GM18868 (cell line): ENCODE results near the gene CCDC86.

Source experiments
- ATAC-seq: cut with Tn5 transposase; IDR thresholded peaks from one replicate; pipeline ENCODE4 v1.9.1; 2021; ENCODE audit warnings: mild to moderate bottlenecking, moderate library complexity; ENCODE audit not compliant: unreplicated experiment

The CCDC86 gene

DNA sequence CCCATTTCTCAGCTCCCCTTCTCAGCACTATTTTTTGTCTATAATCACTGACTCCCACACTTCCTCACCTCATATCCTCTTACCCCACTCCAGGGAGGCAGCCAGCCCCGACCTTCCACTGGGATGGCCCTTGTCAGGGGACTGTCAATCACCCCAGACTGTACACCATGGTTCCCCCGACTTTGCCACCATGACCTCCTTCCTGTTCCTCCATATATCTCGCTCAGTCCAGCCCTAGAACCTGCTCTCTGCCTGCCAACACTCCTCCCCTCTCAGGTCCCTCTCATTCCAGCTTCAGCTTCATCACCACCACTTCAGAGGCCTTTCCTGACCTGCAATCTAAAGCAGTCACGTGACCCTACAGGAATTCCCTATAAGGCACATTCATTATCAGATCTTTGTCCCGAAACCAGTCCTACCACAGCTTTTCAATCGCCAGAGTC, 48.0 kb downstream of the CCDC86 start:
- ATAC-seq = no peak

DNA sequence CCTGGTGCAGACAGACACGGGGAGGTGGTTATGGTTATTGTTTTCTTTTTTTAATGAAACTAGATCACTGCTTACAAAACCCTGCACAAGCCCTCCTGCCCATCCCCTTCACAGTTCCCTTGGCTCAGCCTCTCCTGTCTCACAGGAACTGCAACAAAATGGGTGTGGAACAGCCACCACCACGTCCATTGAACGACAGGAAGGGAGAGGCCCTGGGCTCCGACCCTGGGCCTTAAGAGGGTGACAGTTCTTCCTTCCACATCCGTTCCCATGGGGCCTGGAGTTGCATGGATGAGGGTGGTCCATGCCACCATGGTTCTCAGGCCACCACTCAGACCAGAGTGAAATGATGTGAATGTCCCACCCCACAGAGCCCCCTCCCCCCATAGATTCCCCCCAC, 48.8 kb downstream of the CCDC86 start:
- ATAC-seq = no peak

DNA sequence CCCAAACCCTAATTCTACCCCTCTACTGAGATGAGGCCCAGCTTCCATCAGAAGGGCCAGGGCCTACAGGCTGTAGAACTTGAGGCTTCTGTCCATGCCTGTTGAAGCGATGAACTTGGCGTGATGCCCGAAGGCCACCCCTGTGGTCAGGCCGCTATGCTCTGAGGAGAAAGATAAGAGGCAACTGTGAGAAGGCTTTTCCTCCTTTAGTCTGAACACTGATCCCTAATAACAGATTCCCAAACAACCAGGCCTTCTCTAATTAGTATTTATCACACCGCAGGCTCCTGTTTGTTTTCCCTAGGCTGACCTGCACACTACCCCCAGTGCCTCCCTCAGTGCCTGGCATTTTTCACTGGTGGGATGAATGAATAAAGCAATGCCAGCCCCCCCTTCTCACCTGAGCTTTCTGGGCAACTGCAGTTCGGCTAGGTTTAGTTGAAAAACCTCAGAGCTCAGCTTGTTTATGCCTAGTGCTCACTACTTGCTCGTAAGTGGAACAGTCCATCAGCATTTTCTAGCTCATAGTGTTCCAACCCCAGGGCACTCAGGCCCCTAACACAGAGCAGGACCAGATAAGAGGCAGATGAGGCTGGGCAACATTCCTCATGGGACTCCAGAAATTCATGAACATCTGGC, 49.3 kb downstream of the CCDC86 start:
- ATAC-seq = no peak

DNA sequence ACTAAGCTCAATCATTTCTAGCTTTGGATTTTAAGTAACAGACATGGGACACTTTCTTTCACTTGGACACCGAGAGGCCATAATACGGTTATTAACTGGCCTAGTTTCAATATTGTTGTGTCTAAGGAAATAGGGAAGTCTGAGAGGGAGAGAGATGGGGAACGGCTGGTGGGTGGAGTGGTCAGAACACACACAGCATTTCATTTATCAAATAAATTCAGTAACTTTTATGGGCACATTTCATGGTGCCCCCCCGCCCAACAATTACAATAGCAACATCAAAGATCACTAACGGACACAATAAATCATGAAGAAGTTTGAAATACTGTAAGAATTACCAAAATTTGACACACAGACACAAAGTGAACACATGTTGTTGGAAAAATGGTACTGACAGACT, 53.8 kb downstream of the CCDC86 start:
- no peak for ATAC-seq

DNA sequence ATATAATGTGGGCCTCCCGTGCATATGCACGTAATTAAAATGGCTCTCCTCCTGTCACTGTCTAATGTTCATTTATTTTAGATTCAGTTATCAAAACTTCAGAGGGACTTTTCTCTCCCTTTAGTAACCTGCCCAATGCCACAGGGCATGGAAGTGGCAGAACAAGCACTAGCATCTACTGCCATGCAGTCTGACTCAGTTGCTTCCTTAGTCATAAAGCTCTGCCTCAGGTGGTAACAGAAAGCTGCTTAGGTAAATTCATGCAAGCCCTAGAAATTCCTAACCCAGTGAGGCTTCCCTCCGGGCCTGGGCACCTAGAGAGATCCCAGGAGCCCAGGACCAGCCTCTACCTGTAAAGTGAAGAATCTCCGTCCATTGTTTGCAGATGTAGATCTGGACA, 55.6 kb downstream of the CCDC86 start:
- ATAC-seq = no peak

DNA sequence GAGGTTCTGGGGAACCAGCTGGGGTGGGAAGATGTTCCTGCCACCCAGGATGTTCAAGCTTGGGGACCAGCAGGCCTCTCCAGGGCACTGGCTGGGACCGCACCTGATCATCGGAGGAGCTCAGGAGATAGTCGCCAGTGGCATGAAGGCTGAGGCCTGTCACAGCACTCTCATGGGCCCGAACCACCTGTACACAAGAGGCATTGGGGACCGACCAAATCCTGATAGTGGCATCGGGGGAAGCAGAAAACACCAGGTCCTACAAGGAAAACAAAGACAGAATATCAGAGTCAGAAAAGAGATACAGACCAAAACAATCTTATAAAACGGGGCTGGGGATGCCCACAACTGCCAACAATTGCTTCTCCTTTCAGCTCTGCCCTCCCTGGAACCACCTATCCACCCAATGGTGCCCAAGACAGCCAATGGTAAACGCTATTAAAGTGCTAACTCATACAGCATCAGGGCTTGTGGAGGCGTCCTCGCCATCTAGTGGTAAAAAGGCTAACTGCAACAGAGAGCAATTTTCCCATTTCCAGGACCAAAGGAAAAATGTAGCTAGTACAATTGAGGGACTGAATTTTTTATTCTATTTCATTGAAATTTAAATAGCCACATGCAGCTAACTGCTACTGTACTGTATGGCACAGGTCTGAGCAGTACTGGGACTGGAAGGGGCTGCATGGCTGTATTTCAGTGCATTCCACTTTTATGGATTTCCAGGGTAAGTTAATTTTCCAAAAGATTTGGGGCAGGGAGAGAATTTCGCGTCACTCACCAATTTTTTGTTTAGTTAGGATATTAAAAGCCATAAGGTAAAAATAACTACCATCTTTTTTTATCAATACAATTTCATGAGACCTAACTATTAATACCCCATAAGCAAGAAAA, 57.4 kb downstream of the CCDC86 start:
- ATAC-seq = no peak

DNA sequence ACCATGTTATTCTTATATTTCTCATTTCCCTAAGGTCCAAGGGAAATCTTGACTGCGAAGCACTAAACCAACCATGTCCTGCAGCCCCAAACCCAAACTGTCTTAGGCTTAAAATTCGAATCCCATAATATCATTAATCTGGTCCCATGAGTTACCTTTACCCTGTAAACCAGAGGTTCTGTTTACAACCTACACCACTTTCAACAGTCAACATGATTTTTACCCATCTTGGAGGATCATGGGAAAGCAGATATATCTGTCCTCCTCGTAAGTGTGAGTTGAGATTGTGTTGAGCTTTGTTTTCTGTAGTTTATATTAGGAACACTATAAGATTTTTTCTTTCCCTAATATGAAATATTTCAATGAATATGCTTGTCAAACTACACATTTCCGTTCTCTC, 58.1 kb downstream of the CCDC86 start:
- no peak for ATAC-seq
